GM15510 (cell line): Measurements from ENCODE around the gene DPF3.

Experiments used
- POLR2A ChIP-seq: IDR thresholded peaks from 3 replicates; pipeline ENCODE4 v1.6.1; 2011; ENCODE audit warnings: borderline replicate concordance; ENCODE audit not compliant: insufficient read length; ENCODE audit errors: extremely low read depth

The DPF3 gene

GRCh38 chr14:72699852-72700257 lies 194.0 kb downstream of the DPF3 start:
- TF ChIP-seq POLR2A, result no peak

GRCh38 chr14:72699443-72699842 lies 194.5 kb downstream of the DPF3 start:
- TF ChIP-seq POLR2A, result no peak

GRCh38 chr14:72692696-72693095 lies 201.2 kb downstream of the DPF3 start:
- TF ChIP-seq POLR2A, result no peak

- no peak for TF ChIP-seq POLR2A
These were observed 203.6 kb downstream of the DPF3 start for GRCh38 chr14:72690324-72690723.

- no peak for TF ChIP-seq POLR2A
These were observed 204.8 kb downstream of the DPF3 start for GRCh38 chr14:72688990-72689671.

- no peak for TF ChIP-seq POLR2A
These were observed 207.1 kb downstream of the DPF3 start for GRCh38 chr14:72686832-72687231.

- no peak for TF ChIP-seq POLR2A
These were observed 207.8 kb downstream of the DPF3 start for GRCh38 chr14:72686101-72686500.

GRCh38 chr14:72685456-72685855 lies 208.4 kb downstream of the DPF3 start:
- no peak for TF ChIP-seq POLR2A

GRCh38 chr14:72683787-72684186 lies 210.1 kb downstream of the DPF3 start:
- TF ChIP-seq POLR2A, result no peak

- no peak for TF ChIP-seq POLR2A
These were observed 211.7 kb downstream of the DPF3 start for GRCh38 chr14:72682188-72682587.

- TF ChIP-seq POLR2A, result no peak
These were observed 212.9 kb downstream of the DPF3 start for GRCh38 chr14:72680853-72681640.

GRCh38 chr14:72679536-72680151 lies 214.3 kb downstream of the DPF3 start:
- TF ChIP-seq POLR2A, result no peak

- no peak for TF ChIP-seq POLR2A
These were observed 214.8 kb downstream of the DPF3 start for GRCh38 chr14:72679141-72679535.

GRCh38 chr14:72678356-72678755 lies 215.5 kb downstream of the DPF3 start:
- TF ChIP-seq POLR2A, result no peak

- TF ChIP-seq POLR2A, result no peak
These were observed 216.2 kb downstream of the DPF3 start for GRCh38 chr14:72677664-72678063.
